ENCODE measurements around the gene UPF2.
A peak's percentile ranks its signal among the peaks of the same experiment; 100 is the strongest.
"Not testable (repeated sequence)": the region's sequence is repeated elsewhere in the genome, so short reads cannot be mapped to it uniquely, and the experiment has no call there.

UPF2 gene, protein sequence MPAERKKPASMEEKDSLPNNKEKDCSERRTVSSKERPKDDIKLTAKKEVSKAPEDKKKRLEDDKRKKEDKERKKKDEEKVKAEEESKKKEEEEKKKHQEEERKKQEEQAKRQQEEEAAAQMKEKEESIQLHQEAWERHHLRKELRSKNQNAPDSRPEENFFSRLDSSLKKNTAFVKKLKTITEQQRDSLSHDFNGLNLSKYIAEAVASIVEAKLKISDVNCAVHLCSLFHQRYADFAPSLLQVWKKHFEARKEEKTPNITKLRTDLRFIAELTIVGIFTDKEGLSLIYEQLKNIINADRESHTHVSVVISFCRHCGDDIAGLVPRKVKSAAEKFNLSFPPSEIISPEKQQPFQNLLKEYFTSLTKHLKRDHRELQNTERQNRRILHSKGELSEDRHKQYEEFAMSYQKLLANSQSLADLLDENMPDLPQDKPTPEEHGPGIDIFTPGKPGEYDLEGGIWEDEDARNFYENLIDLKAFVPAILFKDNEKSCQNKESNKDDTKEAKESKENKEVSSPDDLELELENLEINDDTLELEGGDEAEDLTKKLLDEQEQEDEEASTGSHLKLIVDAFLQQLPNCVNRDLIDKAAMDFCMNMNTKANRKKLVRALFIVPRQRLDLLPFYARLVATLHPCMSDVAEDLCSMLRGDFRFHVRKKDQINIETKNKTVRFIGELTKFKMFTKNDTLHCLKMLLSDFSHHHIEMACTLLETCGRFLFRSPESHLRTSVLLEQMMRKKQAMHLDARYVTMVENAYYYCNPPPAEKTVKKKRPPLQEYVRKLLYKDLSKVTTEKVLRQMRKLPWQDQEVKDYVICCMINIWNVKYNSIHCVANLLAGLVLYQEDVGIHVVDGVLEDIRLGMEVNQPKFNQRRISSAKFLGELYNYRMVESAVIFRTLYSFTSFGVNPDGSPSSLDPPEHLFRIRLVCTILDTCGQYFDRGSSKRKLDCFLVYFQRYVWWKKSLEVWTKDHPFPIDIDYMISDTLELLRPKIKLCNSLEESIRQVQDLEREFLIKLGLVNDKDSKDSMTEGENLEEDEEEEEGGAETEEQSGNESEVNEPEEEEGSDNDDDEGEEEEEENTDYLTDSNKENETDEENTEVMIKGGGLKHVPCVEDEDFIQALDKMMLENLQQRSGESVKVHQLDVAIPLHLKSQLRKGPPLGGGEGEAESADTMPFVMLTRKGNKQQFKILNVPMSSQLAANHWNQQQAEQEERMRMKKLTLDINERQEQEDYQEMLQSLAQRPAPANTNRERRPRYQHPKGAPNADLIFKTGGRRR

GRCh38 chr10:12042797-12043651 is at the start of gene UPF2:
UPF2 (minus strand) TSS chr10:12042809; CDS start chr10:12035423, 7,386 bp downstream.
- DNase-seq, result peak; percentile 96 to 97

- no peak for DNase-seq
Observed at GRCh38 chr10:12091421-12091820, 48.8 kb upstream of the UPF2 start.

- no peak for DNase-seq
Observed at GRCh38 chr10:12088919-12089318, 46.3 kb upstream of the UPF2 start.

DNA sequence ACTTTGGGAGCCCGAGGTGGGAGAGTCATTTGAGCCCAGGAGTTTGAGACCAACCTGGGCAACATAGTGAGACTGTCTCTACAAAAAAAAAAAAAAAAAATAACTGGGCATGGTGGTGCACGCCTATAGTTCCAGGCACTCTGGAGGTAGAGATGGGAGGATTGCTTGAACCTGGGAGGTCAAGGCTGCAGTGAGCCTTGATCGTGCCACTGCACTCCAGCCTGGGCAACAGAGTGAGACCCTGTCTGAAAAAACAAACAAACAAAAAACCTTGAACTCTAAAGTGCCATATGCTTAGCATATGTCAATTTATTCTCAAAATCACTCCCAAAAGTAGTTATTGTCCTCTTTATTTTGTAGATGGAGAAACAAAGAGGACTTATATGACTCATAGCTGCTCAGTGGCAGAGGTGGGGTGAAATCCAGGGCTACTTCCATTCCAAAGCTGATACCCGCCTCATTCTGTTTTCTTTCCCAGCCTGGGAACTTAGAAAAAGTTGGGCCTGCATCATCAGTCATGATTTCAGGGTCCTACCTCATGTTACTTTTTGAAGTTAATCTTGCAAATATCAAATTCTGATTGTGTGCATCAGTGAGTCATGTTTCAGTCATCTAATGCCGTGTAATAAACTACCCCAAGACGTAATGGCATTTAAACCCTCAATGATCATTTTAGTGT is 39.4 kb upstream of the UPF2 start:
- no peak for DNase-seq

GRCh38 chr10:12081470-12081869 is 38.9 kb upstream of the UPF2 start:
- DNase-seq, result no peak

- DNase-seq, result no peak
Observed at GRCh38 chr10:12077580-12078180, 35.1 kb upstream of the UPF2 start.

GRCh38 chr10:12073526-12073925 is 30.9 kb upstream of the UPF2 start:
- DNase-seq, result no peak

- DNase-seq, result not testable (repeated sequence)
Observed at GRCh38 chr10:12071441-12071840, 28.8 kb upstream of the UPF2 start.

DNA sequence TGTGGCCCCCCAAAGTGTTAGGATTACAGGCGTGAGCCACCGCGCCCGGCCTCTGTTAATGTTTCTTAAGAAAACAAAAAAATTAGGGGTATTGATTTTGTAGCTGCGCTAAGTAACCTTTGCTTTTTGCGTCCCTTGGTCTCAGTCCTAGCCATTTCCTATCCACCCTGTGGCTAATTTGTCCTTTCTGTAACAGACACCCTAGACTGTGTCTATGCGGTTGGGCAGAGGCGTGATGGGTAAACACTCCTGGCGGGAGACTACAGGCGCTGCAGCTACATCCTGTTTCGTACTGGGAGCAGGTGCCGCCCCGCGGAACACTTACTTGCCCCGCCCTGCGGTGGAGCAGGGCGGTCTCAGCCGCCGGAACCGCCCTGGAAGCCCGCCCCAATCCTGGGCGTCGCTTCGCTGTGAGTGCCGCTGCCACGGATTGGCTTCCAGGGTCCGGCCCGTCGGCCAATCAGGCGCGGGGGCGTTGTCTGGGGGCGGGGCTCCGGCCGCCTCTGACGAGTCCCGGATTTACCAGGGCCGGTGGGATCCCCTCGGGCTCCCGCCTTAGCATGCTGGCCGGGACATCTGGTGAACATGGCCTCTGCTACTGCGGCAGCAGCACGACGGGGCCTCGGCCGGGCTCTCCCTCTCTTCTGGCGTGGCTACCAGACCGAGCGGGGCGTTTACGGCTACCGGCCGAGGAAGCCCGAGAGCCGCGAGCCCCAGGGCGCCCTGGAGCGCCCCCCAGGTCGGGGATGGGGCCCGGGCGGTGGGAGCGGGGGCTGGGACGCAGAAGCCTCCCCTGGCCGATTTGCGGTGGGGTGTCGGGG is 26.1 kb upstream of the UPF2 start, which contains the start of gene DHTKD1:
TSS of gene DHTKD1 (plus strand) at position 506 of the 821 bp plus-strand sequence. CDS start at position 586, 80 bp downstream.
- peak; percentile 99 for DNase-seq

- DNase-seq, result no peak
Observed at GRCh38 chr10:12067336-12067735, 24.7 kb upstream of the UPF2 start.

- DNase-seq, result no peak
Observed at GRCh38 chr10:12063483-12063818, 20.8 kb upstream of the UPF2 start.

DNA sequence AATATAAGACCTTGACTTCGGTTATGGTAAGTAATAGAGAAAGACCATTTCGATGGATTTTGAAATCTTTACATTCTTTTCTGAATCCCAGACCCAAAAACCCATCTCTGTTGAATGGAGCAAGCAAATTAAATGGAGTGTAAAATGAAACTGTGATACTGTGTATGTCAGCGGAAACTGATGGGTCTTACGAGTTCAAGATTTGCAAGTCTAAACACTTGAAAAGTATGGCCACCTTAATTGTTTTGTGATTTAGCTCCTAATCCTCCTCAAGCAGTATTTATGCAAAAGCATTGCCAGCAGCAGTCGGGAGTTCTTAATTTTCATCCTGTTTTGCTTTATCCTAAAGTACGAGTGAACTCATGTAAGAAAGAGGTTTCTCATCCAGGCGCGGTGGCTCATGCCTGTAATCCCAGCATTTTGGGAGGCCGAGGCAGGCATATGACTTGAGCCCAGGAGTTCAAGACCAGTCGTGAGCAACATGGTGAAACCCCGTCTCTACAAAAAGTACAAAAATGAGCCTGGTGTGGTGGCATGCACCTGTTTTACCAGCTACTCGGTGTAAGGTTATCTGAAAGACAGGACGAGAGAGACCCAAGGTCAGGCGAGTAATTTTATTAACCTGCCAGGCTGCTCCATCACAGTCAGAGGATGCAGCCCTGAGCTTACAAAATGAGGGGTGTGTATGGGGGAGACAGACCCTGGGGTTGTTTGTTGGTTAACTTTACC is 20.3 kb upstream of the UPF2 start:
- DNase-seq, result no peak

DNA sequence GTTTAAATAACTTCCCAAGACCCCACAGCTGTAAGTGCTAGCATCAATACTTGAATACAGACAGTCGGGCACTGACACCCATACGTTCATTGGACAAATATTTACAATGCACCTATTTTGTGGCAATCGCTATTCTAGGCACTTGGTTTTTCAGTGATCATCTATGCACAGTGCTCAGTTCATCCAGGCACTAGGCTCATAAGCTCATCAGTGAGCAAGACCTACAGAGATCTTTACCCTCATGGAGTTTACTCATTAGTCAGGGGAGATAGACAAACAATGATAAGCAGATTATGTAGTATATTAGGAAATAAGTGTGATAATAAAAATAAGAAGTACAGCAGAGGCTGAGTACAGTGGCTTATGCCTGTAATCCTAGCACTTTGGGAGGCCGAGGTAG is 18.5 kb upstream of the UPF2 start:
- DNase-seq, result no peak

DNA sequence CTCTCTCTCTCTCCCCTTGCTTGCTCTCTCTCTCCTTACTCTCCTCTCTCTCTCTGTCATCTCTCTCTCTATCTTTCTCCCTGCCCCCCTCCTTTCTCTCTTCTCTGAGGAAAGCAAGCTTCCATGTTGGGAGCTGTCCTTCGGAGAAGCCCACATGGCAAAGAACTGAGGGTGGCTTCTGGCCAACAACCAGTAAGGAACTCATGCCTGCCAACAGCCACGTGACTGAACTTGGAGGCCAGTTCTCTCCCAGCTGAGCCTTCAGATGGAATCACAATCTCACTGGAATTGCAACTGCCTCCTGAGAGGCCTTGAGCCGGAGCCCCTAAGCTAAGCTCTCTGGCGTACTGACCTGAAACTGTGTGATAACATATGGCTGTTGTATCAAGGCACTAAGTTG is 14.1 kb upstream of the UPF2 start:
- DNase-seq, result no peak

GRCh38 chr10:12055732-12056131 is 13.1 kb upstream of the UPF2 start:
- DNase-seq, result no peak

DNA sequence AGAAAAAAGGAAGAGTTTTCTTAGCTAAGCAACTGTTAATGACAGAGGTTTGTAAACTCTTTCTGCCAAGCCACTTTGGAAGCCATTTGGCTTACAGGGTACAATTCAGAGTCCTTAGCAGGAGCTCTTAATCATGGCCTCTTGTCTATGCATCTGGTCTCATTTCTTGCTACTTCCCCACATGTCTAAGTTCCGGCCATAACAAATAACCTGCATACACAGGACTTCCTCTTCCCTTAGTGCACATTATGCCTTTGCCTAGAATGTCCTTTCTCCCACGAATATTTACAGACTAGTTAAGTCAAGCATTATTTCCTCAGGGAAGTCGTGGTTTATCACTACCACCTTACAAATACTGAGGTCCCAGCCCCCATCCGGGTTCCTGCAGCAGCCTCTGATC is 8.6 kb upstream of the UPF2 start:
- no peak for DNase-seq

- DNase-seq, result no peak
Observed at GRCh38 chr10:12050528-12050927, 7.9 kb upstream of the UPF2 start.

GRCh38 chr10:12048547-12048946 is 5.9 kb upstream of the UPF2 start:
- no peak for DNase-seq

DNA sequence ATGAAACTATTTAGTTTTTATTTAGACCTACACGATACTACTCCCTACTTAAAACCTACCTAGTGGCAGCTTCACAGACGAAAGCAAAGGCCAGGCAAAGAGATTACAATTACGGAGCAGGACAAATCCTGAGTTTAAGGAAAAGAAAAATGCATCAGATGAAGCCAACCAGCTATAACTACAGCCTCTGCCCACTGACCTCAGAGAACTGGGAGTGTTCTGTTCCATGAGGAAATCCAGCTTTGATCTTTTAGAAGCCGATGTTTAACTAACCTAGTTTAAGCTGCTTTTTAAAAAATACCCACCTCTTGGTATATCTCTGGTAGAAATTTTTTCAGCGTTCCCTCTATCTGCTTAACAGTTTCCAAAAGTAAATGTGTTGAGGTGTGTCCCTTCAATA is 3.0 kb upstream of the UPF2 start:
- no peak for DNase-seq

Data from stimulated activated CD4-positive, alpha-beta T cell treated with anti-CD3 and anti-CD28 coated beads, Interleukin-2, amount 100 ng/mL, for 48 hours (primary cell).